ENCODE results near the gene ZNF419. TPM values are rescaled to one million over a fixed set of nuclear protein-coding genes. Genes with fewer than 3 reads are reported as not detected.
A peak's percentile ranks its signal among the peaks of the same experiment; 100 is the strongest.

ZNF419 gene
- total RNA-seq, 1 donor from 2014 or later: 9.0 TPM

GRCh38 chr19:57527136-57527881 is 39.8 kb downstream of the ZNF419 start, which contains the start of gene ZNF549:
Gene ZNF549, plus strand, starts transcription at chr19:57527356. Its CDS starts 218 bp downstream, at chr19:57527574.
- peak within 1 kb of the TSS; percentile 87 for H3K27ac ChIP-seq (replicated peaks)
- peak within 1 kb of the TSS; percentile 82 for H3K4me3 ChIP-seq
- H3K27me3 ChIP-seq (ENCODE audit: low read depth): no peaks in the 10 kb centered on the region
- DNase-seq: peak; percentile 89
- peak; percentile 32 for TF ChIP-seq CTCF (IDR thresholded peaks at IDR 0.05; ENCODE audit: borderline replicate concordance)
- intact Hi-C loops (cut with micrococcal nuclease): no loop called here
- peaks cover 24% of the 10 kb centered on the region for H3K36me3 ChIP-seq
- H3K4me1 ChIP-seq: peaks cover 18% of the 10 kb centered on the region
- peaks cover 32% of the 10 kb centered on the region for H3K9me3 ChIP-seq (replicated peaks)

- Histone ChIP-seq H3K9me3 (replicated peaks) (peaks cover 100% of the 10 kb centered on the region), H3K4me1 (no peaks in the 10 kb centered on the region), H3K36me3 (peaks cover 100% of the 10 kb centered on the region), H3K27me3 (ENCODE audit: low read depth) (no peaks in the 10 kb centered on the region), H3K27ac (replicated peaks) (no peak overlapping the region), H3K4me3 (no peak overlapping the region)
- no peak for TF ChIP-seq CTCF (IDR thresholded peaks at IDR 0.05; ENCODE audit: borderline replicate concordance)
- intact Hi-C loops (cut with micrococcal nuclease): no loop called here
- no peak for DNase-seq
These were observed 50.5 kb downstream of the ZNF419 start for GRCh38 chr19:57537953-57538547.

Other genes with a start within 250 kb of the ZNF419 start
- 8.4 TPM for gene ZNF805, start 247.1 kb upstream of the ZNF419 start, total RNA-seq
- gene ZNF460, start 207.3 kb upstream of the ZNF419 start, total RNA-seq: 24.0 TPM
- 5.7 TPM for gene ZNF543, start 167.3 kb upstream of the ZNF419 start, total RNA-seq
- gene ZNF304, start 136.5 kb upstream of the ZNF419 start, total RNA-seq: 8.0 TPM
- gene TRAPPC2B, start 124.2 kb upstream of the ZNF419 start, total RNA-seq: 11.4 TPM
- gene ZNF547, start 124.2 kb upstream of the ZNF419 start, total RNA-seq: 3.6 TPM
- gene ZNF548, start 97.9 kb upstream of the ZNF419 start, total RNA-seq: 14.4 TPM
- gene ZNF17, start 76.6 kb upstream of the ZNF419 start, total RNA-seq: 8.9 TPM
- gene ZNF749, start 52.4 kb upstream of the ZNF419 start, total RNA-seq: 3.4 TPM
- 3.3 TPM for gene VN1R1, start 30.6 kb upstream of the ZNF419 start, total RNA-seq
- 22.6 TPM for gene ZNF772, start 10.2 kb upstream of the ZNF419 start, total RNA-seq
- gene ZNF773, start 12.2 kb downstream of the ZNF419 start, total RNA-seq: 4.1 TPM
- 3.8 TPM for gene ZNF549, start 39.6 kb downstream of the ZNF419 start, total RNA-seq
- gene ZNF550, start 72.1 kb downstream of the ZNF419 start, total RNA-seq: 10.8 TPM
- gene ZNF416, start 91.2 kb downstream of the ZNF419 start, total RNA-seq: 4.6 TPM
- 4.0 TPM for gene ZIK1, start 96.4 kb downstream of the ZNF419 start, total RNA-seq
- 4.7 TPM for gene ZNF530, start 112.1 kb downstream of the ZNF419 start, total RNA-seq
- 13.3 TPM for gene ZNF134, start 126.5 kb downstream of the ZNF419 start, total RNA-seq
- 10.0 TPM for gene ZNF211, start 145.4 kb downstream of the ZNF419 start, total RNA-seq
- not detected for gene ZSCAN4, start 181.2 kb downstream of the ZNF419 start, total RNA-seq
- gene ZNF551, start 194.2 kb downstream of the ZNF419 start, total RNA-seq: 3.6 TPM
- 4.8 TPM for gene ZNF154, start 221.5 kb downstream of the ZNF419 start, total RNA-seq
- 9.3 TPM for gene ZNF671, start 239.9 kb downstream of the ZNF419 start, total RNA-seq